ENCODE data around the gene LHPP. TPM values are rescaled to one million over a fixed set of nuclear protein-coding genes. Genes with fewer than 3 reads are reported as not detected.

LHPP gene
- total and polyA plus RNA-seq, 2 experiments from 2014 or later = 19.0 to 22.9 TPM

DNA sequence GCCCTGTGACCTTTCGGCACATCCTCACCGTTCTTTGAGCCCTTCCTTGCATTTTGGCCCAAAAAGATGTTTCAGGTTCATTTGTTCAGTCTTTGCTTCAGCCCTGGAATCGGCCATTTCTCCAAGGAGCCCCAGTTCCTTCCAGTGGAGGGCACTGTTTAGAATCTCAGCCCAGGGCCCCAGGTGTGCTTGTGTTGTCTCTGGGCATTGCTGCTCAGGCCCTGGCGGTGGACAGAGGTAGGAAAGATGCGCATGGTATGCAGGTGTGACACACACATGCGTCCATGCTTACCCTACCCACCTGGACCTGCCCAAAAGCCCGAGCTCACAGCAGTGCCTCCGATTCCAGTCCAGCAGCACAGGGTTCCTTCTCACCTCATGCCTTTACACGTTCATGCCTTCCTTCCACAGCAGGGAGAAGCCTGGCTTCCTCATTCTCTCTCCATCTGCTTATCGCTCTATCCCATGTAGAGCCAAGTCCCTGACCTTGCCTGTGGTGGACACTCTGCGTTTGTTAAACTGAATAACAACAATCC, 70.6 kb downstream of the LHPP start:
- DNase-seq = peak; percentile 28
- Histone ChIP-seq H3K4me1 (ENCODE audit: insufficient read depth) (no peaks in the 10 kb centered on the region), H3K36me3 (ENCODE audit: low read depth) (no peaks in the 10 kb centered on the region), H3K4me3 (no peak overlapping the region), H3F3A (ENCODE audit: insufficient read depth) (no peaks in the 10 kb centered on the region), H3K4me2 (ENCODE audit: unreplicated experiment) (no peak overlapping the region), H3K9me2 (ENCODE audit: insufficient read depth) (no peaks in the 10 kb centered on the region), H3K9ac (no peak overlapping the region), H3K79me2 (ENCODE audit: insufficient read depth) (no peaks in the 10 kb centered on the region), H3K27ac (no peak overlapping the region), H4K20me1 (ENCODE audit: insufficient read depth) (no peaks in the 10 kb centered on the region), H3K9me3 (ENCODE audit: low read depth) (no peaks in the 10 kb centered on the region), H3K27me3 (replicated peaks; ENCODE audit: insufficient read depth) (no peaks in the 10 kb centered on the region), H2AFZ (no peak overlapping the region)
- 66% methylated on average over 9 to 11 of the region's 11 CpGs for WGBS, 2 experiments (ENCODE audit: low coverage in 1 of 2, low lambda C conversion rate in 2 of 2, missing lambda C conversion rate in 2 of 2)
- TF ChIP-seq EZH2 (IDR thresholded peaks at IDR 0.05; ENCODE audit: insufficient read depth, poor library complexity, severe bottlenecking) = no peak
- TF ChIP-seq EZH2phosphoT487 (IDR thresholded peaks at IDR 0.05; ENCODE audit: insufficient read depth, low read depth) = no peak
- in situ Hi-C loops (cut with MboI) = loop anchor here (10.0 kb wide), 1 partner anchor 213 kb away; the partner anchor contains the start of gene FAM53B

DNA sequence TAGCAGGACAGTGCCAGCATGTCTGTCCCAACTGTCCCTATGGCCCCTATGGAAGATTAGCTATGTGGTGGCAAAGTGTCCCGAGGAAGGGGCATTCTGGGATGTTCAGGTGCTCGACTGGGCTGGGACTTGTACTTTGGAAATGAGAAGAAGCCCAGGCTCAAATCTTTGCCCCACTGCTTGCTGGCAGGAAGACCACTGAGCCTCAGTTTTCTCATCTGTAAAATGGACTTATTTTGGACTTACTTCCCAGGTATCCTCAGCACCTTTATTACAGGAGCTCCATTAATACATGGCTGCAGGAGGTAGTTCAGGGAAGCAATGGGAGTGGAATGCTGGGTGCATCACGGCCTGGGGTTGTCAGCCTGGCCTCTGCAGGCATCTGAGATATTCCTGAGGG, 71.2 kb downstream of the LHPP start:
- no peaks in the 10 kb centered on the region for H3K4me1 ChIP-seq (ENCODE audit: insufficient read depth)
- H3K36me3 ChIP-seq (ENCODE audit: low read depth) = no peaks in the 10 kb centered on the region
- in situ Hi-C loops (cut with MboI) = loop anchor here (10.0 kb wide), 1 partner anchor 212 kb away; the partner anchor contains the start of gene FAM53B
- no peak overlapping the region for H3K27ac ChIP-seq
- WGBS, 2 experiments (ENCODE audit: low coverage in 1 of 2, low lambda C conversion rate in 2 of 2, missing lambda C conversion rate in 2 of 2) = 79 to 82% methylated on average over 3 of the region's 3 CpGs
- no peaks in the 10 kb centered on the region for H3K9me2 ChIP-seq (ENCODE audit: insufficient read depth)
- no peaks in the 10 kb centered on the region for H3K79me2 ChIP-seq (ENCODE audit: insufficient read depth)
- no peaks in the 10 kb centered on the region for H3K9me3 ChIP-seq (ENCODE audit: low read depth)
- DNase-seq = no peak
- no peaks in the 10 kb centered on the region for H3F3A ChIP-seq (ENCODE audit: insufficient read depth)
- H4K20me1 ChIP-seq (ENCODE audit: insufficient read depth) = no peaks in the 10 kb centered on the region
- no peak overlapping the region for H3K9ac ChIP-seq
- H3K4me2 ChIP-seq (ENCODE audit: unreplicated experiment) = no peak overlapping the region
- no peak overlapping the region for H2AFZ ChIP-seq
- no peak for TF ChIP-seq EZH2phosphoT487 (IDR thresholded peaks at IDR 0.05; ENCODE audit: insufficient read depth, low read depth)
- TF ChIP-seq EZH2 (IDR thresholded peaks at IDR 0.05; ENCODE audit: insufficient read depth, poor library complexity, severe bottlenecking) = no peak
- H3K27me3 ChIP-seq (replicated peaks; ENCODE audit: insufficient read depth) = no peaks in the 10 kb centered on the region
- H3K4me3 ChIP-seq = no peak overlapping the region

DNA sequence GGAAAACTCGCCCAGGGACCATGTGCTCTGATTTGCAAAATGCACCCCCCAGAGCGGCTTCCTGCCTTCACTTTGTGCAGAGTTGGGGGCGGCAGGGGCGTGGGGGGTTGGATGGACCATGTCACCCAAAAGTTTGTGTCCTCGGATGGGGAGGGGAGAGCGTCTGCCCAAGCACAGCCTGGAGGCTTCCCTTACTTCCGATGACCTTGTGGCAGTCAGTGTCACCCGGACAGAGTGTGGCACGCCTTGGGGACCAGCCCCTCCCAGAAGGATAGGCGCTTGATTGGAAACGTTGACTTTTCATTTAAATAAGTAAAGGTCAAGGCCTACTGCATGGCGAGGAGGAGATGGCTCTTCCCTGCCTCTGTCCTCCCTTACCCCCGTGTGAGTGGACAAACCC, 71.6 kb downstream of the LHPP start:
- DNase-seq = no peak
- Histone ChIP-seq H3F3A (ENCODE audit: insufficient read depth) (no peaks in the 10 kb centered on the region), H3K4me1 (ENCODE audit: insufficient read depth) (no peaks in the 10 kb centered on the region), H3K27me3 (replicated peaks; ENCODE audit: insufficient read depth) (no peaks in the 10 kb centered on the region), H3K4me2 (ENCODE audit: unreplicated experiment) (no peak overlapping the region), H3K36me3 (ENCODE audit: low read depth) (no peaks in the 10 kb centered on the region), H3K9ac (no peak overlapping the region), H3K27ac (no peak overlapping the region), H2AFZ (no peak overlapping the region), H3K9me3 (ENCODE audit: low read depth) (no peaks in the 10 kb centered on the region), H4K20me1 (ENCODE audit: insufficient read depth) (no peaks in the 10 kb centered on the region), H3K9me2 (ENCODE audit: insufficient read depth) (no peaks in the 10 kb centered on the region), H3K79me2 (ENCODE audit: insufficient read depth) (no peaks in the 10 kb centered on the region), H3K4me3 (no peak overlapping the region)
- in situ Hi-C loops (cut with MboI) = loop anchor here (10.0 kb wide), 1 partner anchor 212 kb away; the partner anchor contains the start of gene FAM53B
- WGBS, 2 experiments (ENCODE audit: low coverage in 1 of 2, low lambda C conversion rate in 2 of 2, missing lambda C conversion rate in 2 of 2) = 81% methylated on average over 13 of the region's 13 CpGs
- TF ChIP-seq EZH2phosphoT487 (IDR thresholded peaks at IDR 0.05; ENCODE audit: insufficient read depth, low read depth) (no peak), EZH2 (IDR thresholded peaks at IDR 0.05; ENCODE audit: insufficient read depth, poor library complexity, severe bottlenecking) (no peak)

DNA sequence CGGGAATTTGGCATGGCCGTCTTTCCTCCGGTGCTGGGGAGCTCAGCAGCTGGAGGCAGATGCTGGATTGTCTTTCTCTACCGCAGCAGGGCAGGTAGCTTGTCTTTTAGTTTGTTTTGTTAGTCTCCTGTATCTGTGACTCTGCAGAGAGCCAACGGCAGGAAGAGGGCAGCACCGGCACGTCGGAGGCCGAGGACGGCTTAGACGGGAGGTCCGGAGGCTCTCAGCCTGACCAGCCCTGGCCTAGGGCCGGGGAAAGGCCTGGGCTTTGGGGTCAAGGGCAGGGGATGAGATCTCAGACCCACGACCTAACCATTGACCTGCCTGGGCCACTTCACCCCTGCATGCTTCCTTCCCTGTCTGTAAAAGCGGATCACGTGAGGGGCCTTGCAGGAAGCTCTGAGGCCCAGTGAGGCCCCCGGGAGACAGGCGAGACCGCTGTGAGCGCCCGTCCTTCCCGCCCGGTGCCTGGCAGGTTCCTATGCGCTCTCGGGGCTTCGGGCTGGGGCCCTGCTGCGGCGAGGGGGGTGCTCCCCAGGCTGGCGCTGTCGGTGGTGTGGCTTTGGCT, 72.7 kb downstream of the LHPP start:
- Histone ChIP-seq H3K9me3 (ENCODE audit: low read depth) (no peaks in the 10 kb centered on the region), H3K27me3 (replicated peaks; ENCODE audit: insufficient read depth) (no peaks in the 10 kb centered on the region), H3K4me2 (ENCODE audit: unreplicated experiment) (no peak overlapping the region), H2AFZ (no peak overlapping the region), H3K27ac (no peak overlapping the region), H3K4me1 (ENCODE audit: insufficient read depth) (no peaks in the 10 kb centered on the region), H3K9me2 (ENCODE audit: insufficient read depth) (no peaks in the 10 kb centered on the region), H4K20me1 (ENCODE audit: insufficient read depth) (no peaks in the 10 kb centered on the region), H3K36me3 (ENCODE audit: low read depth) (no peaks in the 10 kb centered on the region), H3K9ac (no peak overlapping the region), H3F3A (ENCODE audit: insufficient read depth) (no peaks in the 10 kb centered on the region), H3K79me2 (ENCODE audit: insufficient read depth) (no peaks in the 10 kb centered on the region), H3K4me3 (no peak overlapping the region)
- no peak for DNase-seq
- 75 to 76% methylated on average over 30 of the region's 30 CpGs for WGBS, 2 experiments (ENCODE audit: low coverage in 1 of 2, low lambda C conversion rate in 2 of 2, missing lambda C conversion rate in 2 of 2)
- in situ Hi-C loops (cut with MboI) = loop anchor here (10.0 kb wide), 1 partner anchor 210 kb away; the partner anchor contains the start of gene FAM53B
- TF ChIP-seq EZH2 (IDR thresholded peaks at IDR 0.05; ENCODE audit: insufficient read depth, poor library complexity, severe bottlenecking) = no peak
- TF ChIP-seq EZH2phosphoT487 (IDR thresholded peaks at IDR 0.05; ENCODE audit: insufficient read depth, low read depth) = no peak

Measured in GM23248 (cell line).